NCI-H2227 (cell line): ENCODE data around the gene ITGA3.

Experiments
- DNase-seq: peaks from one replicate; lab custom pipeline; 2025; ENCODE audit not compliant: unreplicated experiment; lab: John Stamatoyannopoulos, UW

The ITGA3 gene

GRCh38 chr17:50107790-50108414, 52.0 kb downstream of the ITGA3 start:
- no peak for DNase-seq

GRCh38 chr17:50108556-50108955, 52.6 kb downstream of the ITGA3 start:
- no peak for DNase-seq

- no peak for DNase-seq
Measured at GRCh38 chr17:50109207-50109606, 53.3 kb downstream of the ITGA3 start.

GRCh38 chr17:50109785-50110184, 53.9 kb downstream of the ITGA3 start:
- DNase-seq, result no peak

GRCh38 chr17:50110591-50111349, 54.9 kb downstream of the ITGA3 start:
- DNase-seq, result no peak

- no peak for DNase-seq
Measured at GRCh38 chr17:50111673-50112655, 56.1 kb downstream of the ITGA3 start.

- no peak for DNase-seq
Measured at GRCh38 chr17:50112694-50113093, 56.8 kb downstream of the ITGA3 start.

GRCh38 chr17:50113624-50114320, 57.9 kb downstream of the ITGA3 start:
- no peak for DNase-seq

GRCh38 chr17:50114401-50114800, 58.5 kb downstream of the ITGA3 start:
- DNase-seq, result no peak

- DNase-seq, result peak; percentile 70
Measured at GRCh38 chr17:50114849-50115357, 59.0 kb downstream of the ITGA3 start.

GRCh38 chr17:50115756-50116155, 59.8 kb downstream of the ITGA3 start:
- no peak for DNase-seq

GRCh38 chr17:50117202-50118051, 61.5 kb downstream of the ITGA3 start:
- DNase-seq, result no peak

- DNase-seq, result no peak
Measured at GRCh38 chr17:50118076-50118827, 62.3 kb downstream of the ITGA3 start.

GRCh38 chr17:50118828-50119218, 62.9 kb downstream of the ITGA3 start:
- DNase-seq, result no peak

GRCh38 chr17:50120475-50121253, 64.8 kb downstream of the ITGA3 start:
- no peak for DNase-seq

- DNase-seq, result no peak
Measured at GRCh38 chr17:50122945-50123344, 67.0 kb downstream of the ITGA3 start.

- DNase-seq, result peak; percentile 36
Measured at GRCh38 chr17:50123649-50124349, 67.9 kb downstream of the ITGA3 start.
